GM21786 (cell line): ENCODE results near the gene RNF115.
"Not testable (repeated sequence)": the region's sequence is repeated elsewhere in the genome, so short reads cannot be mapped to it uniquely, and the experiment has no call there.

Experiments used
- ATAC-seq: cut with Tn5 transposase; IDR thresholded peaks from one replicate; pipeline ENCODE4 v1.9.1; 2021; ENCODE audit not compliant: unreplicated experiment

RNF115 gene

DNA sequence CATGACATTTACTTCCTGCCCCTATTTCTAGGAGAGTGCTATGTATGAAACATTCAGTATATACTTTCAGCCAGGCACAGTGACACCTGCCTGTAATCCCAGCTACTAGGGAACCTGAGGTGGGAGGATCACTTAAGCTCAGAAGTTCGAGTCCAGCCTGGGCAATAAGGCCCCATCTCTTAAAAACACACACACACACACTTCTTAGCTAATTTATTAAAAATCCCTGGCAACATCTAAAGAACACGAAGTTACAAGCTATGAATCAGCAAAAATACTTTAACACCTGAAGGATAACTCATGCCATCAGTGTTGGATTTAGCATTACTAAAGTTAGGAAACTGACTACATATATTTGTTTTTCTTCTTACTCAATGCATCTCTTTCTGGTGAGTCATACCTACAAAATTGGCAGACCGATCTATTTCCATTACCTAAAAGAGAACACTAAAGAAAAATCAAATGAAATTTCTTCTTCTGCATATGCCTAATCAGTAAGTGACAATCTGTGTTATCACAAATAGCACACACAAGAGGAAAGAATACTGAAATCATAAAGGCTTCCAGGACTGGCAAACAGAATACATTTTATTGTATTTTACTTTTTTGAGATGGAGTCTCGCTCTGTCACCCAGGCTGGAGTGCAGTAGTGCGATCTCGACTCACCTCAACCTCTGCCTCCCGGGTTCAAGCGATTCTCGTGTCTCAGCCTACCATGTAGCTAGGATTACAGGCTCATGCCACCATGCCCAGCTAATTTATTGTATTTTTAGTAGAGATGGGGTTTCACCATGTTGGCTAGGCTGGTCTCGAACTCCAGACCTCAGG lies 41.4 kb downstream of the RNF115 start:
- no peak for ATAC-seq

DNA sequence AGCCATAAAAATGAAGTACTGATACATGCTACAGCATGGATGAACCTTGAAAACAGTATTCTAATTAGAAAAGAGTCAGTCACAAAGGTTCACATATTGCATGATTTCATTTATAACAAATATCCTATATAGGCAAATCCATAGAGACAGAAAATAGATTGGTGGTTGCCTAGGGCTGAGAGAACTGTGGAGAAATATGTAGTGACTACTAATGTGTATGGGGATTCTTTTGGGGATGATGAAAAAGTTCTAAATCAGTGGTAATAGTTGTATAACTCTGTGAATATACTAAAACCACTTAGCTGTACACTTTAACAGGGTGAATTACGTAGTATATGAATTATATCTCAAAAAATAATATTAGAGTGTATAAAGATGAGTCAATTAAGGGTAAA lies 45.8 kb downstream of the RNF115 start:
- no peak for ATAC-seq

DNA sequence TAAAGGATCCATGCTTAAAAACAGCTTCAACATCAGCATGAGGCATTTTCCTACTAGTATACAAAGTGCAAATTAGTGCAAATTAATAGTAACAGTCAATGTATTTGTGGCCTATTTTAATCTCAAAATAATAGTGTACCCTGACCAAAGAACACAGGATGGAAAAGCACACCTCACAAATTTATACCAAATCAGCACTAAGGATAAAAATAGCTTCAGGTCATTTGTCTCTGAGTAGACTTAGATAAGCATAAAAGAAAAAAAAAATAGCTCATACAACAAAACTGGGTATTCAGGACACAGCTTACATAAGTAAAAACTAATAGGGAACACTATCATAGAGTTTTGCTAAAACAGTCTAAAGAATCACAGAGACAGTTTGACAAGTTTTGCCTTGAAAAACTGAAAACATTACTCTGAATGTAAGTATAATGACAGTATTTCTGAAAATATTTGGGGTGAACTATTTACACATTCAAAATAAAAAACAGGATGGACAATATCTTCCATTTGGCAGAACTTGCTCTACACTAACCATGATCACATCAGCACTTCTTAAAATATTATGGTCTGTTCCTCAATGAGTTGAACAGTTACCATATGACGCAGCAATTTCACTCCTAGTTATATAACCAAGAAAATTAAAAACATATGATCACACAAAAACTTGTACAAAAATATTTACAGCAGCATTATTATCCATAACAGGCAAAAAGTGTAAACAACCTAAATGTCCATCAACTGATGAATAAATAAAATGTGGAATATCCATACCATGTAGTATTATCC lies 46.3 kb downstream of the RNF115 start:
- no peak for ATAC-seq

DNA sequence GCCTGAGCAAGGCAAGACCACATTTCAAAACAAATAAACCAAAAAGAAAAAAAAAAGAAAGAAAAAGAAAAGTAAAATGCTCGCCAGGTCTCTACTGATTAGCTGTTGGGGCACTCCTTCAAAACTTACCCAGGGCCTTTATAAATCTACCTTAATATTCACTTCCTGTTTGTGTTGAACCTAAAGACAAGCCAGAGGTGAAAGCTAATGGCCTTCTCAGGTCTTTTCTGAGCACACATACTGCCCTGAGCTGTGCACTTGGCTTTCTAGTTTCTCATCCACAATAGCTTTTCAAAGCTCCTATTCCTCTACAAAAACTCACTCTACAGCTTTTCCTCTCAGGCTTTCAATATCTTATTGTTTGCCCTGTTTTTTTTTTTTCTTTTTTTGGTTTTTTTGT lies 50.5 kb downstream of the RNF115 start:
- no peak for ATAC-seq

DNA sequence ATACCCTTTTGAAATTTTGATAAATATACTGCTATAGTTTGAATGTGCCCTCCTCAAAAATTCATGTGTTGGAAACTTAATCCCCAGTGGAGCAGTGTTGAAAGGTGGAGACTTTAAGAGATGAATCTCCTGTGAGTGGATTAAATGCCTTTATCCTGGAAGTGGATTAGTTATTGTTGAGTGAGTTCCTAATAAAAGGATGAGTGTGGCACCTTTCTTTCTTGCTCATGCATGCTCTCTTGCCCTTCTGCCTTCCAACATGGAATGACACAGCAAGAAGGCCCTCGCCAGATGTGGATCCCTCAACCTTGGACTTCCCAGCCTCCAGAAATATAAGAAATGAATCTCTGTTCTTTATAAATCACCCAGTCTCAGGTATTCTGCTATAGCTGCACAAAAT lies 52.8 kb downstream of the RNF115 start:
- no peak for ATAC-seq

DNA sequence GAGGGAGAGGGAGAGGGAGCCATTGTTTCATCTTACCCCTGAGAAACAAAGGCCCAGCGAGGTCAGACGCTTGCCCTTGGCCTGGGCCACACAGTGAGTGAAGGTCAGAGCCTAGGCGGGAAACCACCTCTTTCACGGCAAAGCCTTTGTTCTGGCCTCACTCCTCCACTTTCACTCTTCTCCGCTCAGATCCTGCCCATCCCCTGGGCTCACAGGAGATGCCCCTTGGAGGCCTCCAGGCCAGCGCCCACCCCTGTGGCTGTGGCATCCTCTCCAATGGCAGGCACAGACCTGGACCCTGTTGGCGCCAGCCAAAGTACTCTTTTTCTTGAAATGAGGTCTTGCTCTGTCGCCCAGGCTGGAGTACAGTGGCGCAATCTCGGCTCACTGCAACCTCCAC lies 55.9 kb downstream of the RNF115 start:
- ATAC-seq = not testable (repeated sequence)

DNA sequence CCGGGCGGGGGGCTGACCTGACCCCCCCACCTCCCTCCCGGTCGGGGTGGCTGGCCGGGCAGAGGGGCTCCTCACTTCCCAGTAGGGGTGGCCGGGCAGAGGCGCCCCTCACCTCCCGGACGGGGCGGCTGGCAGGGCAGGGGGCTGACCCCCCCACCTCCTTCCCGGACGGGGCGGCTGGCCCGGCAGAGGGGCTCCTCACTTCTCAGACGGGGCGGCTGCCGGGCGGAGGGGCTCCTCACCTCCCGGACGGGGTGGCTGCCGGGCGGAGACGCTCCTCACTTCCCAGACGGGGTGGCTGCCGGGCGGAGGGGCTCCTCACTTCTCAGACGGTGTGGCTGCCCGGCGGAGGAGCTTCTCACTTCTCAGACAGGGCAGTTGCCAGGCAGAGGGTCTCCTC lies 57.0 kb downstream of the RNF115 start:
- not testable (repeated sequence) for ATAC-seq

DNA sequence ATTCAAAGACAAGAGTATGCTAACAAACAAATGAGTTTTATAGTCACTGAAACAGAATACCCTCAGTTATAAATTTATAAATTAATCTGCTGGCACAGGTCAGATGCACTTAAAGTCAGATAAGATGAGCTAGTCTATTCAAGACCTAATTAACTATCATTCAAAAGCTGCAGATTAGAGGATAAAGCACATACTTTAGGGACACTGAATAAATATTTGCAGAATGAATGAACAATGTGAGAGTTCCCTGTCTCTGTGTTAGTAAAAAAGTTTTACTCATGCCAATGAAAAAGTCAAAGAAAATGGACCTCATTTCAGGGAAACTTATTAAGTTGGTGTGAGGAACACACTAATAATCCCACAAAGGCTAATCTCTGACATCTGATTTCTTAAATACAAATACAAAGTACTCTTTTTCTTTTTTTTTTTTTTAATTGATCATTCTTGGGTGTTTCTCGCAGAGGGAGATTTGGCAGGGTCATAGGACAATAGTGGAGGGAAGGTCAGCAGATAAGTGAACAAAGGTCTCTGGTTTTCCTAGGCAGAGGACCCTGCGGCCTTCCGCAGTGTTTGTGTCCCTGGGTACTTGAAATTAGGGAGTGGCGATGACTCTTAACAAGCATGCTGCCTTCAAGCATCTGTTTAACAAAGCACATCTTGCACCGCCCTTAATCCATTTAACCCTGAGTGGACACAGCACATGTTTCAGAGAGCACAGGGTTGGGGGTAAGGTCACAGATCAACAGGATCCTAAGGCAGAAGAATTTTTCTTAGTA lies 58.1 kb downstream of the RNF115 start:
- not testable (repeated sequence) for ATAC-seq

DNA sequence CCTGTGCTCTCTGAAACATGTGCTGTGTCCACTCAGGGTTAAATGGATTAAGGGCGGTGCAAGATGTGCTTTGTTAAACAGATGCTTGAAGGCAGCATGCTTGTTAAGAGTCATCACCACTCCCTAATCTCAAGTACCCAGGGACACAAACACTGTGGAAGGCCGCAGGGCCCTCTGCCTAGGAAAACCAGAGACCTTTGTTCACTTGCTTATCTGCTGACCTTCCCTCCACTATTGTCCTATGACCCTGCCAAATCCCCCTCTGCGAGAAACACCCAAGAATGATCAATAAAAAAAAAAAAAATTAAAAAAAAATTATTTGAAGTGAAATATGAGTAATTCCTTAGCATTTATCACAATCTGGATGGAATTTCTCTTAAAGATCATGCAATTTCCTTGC lies 58.8 kb downstream of the RNF115 start:
- ATAC-seq = not testable (repeated sequence)

DNA sequence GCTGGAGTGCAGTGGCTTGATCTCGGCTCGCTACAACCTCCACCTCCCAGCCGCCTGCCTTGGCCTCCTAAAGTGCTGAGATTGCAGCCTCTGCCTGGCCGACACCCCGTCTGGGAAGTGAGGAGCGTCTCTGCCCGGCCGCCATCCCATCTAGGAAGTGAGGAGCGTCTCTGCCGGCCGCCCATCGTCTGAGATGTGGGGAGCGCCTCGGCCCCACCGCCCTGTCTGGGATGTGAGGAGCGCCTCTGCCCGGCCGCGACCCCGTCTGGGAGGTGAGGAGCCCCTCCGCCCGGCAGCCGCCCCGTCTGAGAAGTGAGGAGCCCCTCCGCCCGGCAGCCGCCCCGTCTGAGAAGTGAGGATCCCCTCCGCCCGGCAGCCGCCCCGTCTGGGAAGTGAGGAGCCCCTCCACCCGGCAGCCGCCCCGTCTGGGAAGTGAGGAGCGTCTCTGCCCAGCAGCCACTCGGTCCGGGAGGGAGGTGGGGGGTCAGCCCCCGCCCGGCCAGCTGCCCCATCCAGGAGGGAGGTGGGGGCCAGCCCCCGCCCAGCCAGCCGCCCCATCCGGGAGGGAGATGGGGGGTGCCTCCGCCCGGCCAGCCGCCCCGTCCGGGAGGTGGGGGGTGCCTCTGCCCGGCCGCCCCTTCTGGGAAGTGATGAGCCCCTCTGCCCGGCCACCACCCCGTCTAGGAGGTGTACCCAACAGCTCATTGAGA lies 59.5 kb downstream of the RNF115 start:
- ATAC-seq = not testable (repeated sequence)

DNA sequence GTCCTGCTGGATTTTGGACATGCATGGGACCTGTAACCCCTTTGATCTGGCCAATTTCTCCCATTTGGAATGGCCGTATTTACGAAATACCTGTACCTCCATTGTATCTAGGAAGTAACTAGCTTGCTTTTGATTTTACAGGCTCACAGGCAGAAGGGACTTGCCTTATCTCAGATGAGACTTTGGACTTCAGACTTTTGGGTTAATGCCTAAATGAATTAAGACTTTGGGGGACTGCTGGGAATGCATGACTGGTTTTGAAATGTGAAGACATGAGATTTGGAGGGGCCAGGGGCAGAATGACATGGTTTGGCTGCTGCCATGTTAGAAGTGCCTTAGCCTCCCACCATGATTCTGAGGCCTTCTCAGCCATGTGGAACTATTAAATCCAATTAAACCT lies 61.9 kb downstream of the RNF115 start:
- ATAC-seq = not testable (repeated sequence)

DNA sequence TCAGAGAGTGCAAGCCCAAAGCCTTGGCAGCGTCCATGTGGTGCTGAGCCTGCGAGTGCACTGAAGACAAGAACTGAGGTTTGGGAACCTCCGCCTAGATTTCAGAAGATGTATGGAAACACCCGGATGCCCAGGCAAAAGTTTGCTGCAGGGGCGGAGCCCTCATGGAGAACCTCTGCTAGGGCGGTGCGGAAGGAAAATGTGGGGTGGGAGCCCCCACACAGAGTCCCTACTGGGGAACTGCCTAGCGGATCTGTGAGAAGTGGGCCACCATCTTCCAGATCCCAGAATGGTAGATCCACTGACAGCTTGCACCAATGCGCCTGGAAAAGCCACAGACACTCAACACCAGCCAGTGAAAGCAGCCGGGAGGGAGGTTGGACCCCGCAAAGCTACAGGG lies 62.4 kb downstream of the RNF115 start:
- ATAC-seq = not testable (repeated sequence)

DNA sequence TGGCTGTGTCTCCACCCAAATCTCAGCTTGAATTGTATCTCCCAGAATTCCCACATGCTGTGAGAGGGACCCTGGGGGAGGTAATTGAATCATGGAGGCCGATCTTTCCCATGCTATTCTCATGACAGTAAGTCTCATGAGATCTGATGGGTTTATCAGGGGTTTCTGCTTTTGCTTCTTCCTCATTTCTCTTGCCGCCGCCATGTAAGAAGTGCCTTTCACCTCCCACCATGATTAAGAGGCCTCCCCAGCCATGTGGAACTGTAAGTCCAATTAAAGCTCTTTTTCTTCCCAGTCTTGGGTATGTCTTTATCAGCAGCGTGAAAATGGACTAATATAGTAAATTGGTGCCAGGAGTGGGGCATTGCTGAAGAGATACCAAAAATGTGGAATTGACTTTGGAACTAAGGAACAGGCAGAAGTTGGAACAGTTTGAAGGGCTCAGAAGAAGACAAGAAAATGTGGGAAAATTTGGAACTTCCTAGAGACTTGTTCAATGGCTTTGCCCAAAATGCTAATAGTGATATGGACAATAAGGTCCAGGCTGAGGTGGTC lies 63.4 kb downstream of the RNF115 start:
- ATAC-seq = not testable (repeated sequence)

DNA sequence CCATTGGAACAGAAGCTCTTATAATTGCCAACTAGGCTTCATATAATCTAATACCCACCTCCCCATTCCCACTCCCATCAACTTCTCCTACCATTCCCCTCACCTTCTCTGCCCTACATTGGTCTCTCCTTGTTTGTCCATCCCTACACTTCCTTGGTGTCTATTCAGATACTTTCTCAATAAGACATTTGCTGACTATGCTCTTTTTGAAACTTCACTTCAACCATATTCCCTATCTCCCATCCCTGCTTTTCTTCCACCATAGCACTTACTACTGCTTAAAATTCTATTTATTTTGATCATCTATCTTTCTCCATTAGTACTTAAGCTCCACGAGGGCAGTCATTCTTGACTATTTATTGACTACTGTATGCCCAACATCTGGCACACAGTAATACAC lies 64.2 kb downstream of the RNF115 start:
- no peak for ATAC-seq

DNA sequence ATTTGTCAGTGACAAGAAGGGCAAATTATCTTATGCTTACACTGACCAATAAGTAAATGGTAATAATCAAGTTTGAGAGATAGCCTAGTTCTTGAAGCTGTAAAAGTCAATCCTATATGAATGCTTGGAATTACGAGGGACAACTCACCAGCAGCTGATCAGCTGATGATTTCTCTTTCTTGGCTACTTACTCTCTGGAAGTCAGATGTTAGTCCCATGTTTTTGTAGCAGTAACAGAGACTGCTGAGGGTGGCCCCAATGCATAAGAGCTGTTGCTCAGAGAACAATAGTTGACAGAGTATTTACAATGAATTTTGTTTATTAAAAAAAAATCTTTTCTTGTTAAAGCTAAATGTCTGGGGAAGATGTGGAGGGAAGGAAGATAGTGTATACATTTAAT lies 65.3 kb downstream of the RNF115 start:
- no peak for ATAC-seq

DNA sequence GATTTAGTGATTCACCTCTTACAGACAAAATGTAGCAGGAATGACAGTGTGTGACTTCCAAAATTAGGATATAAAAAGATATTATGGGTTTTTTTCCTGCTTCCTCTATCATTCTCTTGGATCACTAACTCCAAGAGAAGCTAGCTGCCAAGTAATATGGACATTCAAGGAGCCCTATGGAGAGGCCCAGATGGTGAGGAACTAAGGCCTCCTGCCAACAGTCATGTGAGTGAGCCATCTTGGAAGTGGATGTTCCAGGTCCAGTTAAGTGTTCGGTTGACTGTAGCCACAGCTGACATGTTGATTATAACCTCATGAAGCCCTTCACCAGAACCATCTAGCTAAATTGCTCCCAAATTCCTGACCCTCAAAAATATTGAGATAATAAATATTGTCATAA lies 65.8 kb downstream of the RNF115 start:
- no peak for ATAC-seq

DNA sequence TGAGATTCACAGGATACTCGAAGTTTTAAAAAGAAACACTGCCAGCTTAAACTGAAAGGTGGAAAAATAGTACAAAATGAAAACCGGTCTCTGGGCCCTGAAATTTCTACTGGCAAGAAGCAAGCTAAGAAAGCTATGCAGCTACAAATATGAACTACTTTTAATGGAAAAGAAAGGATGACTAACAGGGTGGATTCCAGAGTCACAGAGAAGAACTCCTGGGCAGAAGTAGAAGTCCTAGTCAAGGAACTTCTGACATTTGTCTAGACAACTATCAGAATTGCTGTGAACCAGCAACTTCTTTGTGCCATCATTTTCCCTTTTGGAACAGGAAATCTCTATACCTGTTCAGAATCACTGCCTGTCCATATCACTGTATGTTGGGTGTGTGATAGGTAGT lies 66.5 kb downstream of the RNF115 start:
- no peak for ATAC-seq

DNA sequence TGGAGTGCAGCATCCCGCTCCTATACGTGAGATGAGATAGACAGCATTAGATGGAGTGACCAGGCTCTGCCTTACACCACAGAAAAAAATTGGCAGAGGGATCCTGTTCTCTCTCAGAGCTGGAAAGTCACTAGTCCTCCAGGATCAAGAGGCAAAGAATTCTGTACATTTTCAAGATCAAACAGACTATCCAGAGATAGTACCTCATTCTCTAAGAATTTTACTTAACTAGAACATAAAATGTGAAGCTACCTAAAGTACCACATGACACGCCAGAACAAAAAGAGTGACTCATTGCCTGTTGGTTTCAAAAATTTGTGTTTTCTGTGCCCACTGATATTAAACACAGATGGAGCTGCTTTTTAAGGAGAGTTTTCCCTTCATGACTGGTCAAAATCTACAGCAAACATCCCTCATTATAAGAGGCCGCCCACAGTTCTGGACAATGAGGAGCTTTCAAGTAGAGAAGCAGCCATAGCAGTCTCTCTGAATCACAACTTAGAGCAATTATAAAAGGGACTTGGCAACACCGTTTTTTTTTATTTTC lies 72.3 kb downstream of the RNF115 start:
- no peak for ATAC-seq

DNA sequence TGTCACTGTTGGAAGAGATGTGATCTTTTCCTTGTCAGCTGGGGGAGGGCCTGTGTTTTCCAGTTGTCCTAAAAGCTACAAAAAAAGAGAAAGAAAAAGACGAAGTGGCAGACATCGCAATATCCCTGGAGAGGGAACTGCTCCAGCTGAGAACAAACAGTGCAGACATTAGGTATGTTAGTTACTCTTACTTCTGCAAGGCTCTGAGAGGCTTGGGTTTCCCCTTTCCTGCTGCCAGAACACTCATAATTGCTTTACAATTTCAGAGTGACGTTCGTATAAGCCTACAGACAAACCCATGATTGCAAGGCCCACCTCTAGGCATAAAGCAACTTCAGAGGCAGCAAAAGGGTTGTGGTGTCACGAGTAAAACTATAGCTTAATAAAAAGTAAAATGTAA lies 73.5 kb downstream of the RNF115 start:
- no peak for ATAC-seq
